Fibroblast of lung (primary cell): ENCODE results near the gene HDAC4.

Source experiments
- CTCF ChIP-seq, 2 donors: IDR thresholded peaks in 1 of 2; conservative IDR thresholded peaks in 1 of 2; 1 replicate in 1 of 2; 2 replicates in 1 of 2; pipeline ENCODE4 v1.5.1; 2011 to 2012; ENCODE audit warnings: low read length in 2 of 2, control low read depth in 1 of 2, inconsistent platforms in 1 of 2, low read depth in 1 of 2, mild to moderate bottlenecking in 1 of 2
- EZH2 ChIP-seq: IDR thresholded peaks from 2 replicates; pipeline ENCODE4 v1.5.1; 2012; ENCODE audit warnings: low read length, control low read depth, mild to moderate bottlenecking; ENCODE audit errors: missing control alignments

GRCh38 chr2:239273280-239274234 is 127.3 kb downstream of the HDAC4 start:
- no peak for TF ChIP-seq CTCF (conservative IDR thresholded peaks at IDR 0.05 in 1 of 2, IDR thresholded peaks at IDR 0.05 in 1 of 2; ENCODE audit: low read depth in 1 of 2, low read length in 2 of 2)
- no peak for TF ChIP-seq EZH2
